Ishikawa (cell line): ENCODE measurements around the gene KRTAP10-11.

ENCODE experiments used
- CEBPB ChIP-seq: IDR thresholded peaks from 2 replicates; pipeline ENCODE4 v1.6.1; 2012
- CREB1 ChIP-seq: IDR thresholded peaks from 2 replicates; pipeline ENCODE4 v1.6.1; 2012; ENCODE audit warnings: low read depth
- EGR1 ChIP-seq: IDR thresholded peaks from 2 replicates; pipeline ENCODE4 v1.6.1; 2012
- EP300 ChIP-seq: IDR thresholded peaks from 2 replicates; pipeline ENCODE4 v1.6.1; 2012; ENCODE audit warnings: borderline replicate concordance
- FOXM1 ChIP-seq: IDR thresholded peaks from 2 replicates; pipeline ENCODE4 v1.6.1; 2012; ENCODE audit warnings: low read depth, borderline replicate concordance
- NFIC ChIP-seq: IDR thresholded peaks from 2 replicates; pipeline ENCODE4 v1.6.1; 2012
- RAD21 ChIP-seq: IDR thresholded peaks from 2 replicates; pipeline ENCODE4 v1.6.1; 2012; ENCODE audit warnings: low read depth
- TAF1 ChIP-seq: IDR thresholded peaks from 2 replicates; pipeline ENCODE4 v1.6.1; 2012; ENCODE audit warnings: low read depth, mild to moderate bottlenecking
- TCF12 ChIP-seq: IDR thresholded peaks from 2 replicates; pipeline ENCODE4 v1.6.1; 2012; ENCODE audit warnings: low read depth
- TEAD4 ChIP-seq: IDR thresholded peaks from 2 replicates; pipeline ENCODE4 v1.6.1; 2012
- YY1 ChIP-seq: IDR thresholded peaks from 2 replicates; pipeline ENCODE4 v1.6.1; 2012; ENCODE audit warnings: low read depth
- ZBTB7A ChIP-seq: IDR thresholded peaks from 2 replicates; pipeline ENCODE4 v1.6.1; 2012; ENCODE audit warnings: low read depth
- TF ChIP-seq, protein P1 (sequence below): IDR thresholded peaks from 2 replicates; pipeline ENCODE4 v1.6.1; 2012; ENCODE audit warnings: low read depth, mild to moderate bottlenecking
- TF ChIP-seq, protein P2 (sequence below): IDR thresholded peaks from 2 replicates; pipeline ENCODE4 v1.6.1; 2012
- TF ChIP-seq, protein P3 (sequence below): IDR thresholded peaks from 2 replicates; pipeline ENCODE4 v1.6.1; 2012

Gene KRTAP10-11

DNA sequence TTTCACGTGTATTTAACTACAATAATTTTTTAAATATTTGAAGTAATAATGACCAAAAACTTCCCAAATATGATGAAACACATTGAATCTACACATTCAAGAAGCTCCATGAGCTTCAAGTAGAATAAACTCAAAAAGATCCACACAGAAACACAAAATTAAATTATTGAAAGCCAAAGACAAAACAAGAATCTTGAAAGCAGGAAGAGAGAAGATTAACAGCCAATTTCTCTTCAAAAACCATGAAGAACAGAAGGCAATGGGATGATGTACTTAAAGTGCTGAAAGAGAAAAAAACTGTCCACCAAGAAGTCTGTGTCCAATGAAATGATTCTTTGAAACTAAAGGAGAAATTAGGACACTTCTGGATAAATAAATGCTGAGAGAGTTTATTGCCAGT is 14.1 kb upstream of the KRTAP10-11 start:
- TF ChIP-seq FOXM1 (no peak), EGR1 (no peak), RAD21 (no peak), TEAD4 (no peak), ZBTB7A (no peak), TCF12 (no peak)

DNA sequence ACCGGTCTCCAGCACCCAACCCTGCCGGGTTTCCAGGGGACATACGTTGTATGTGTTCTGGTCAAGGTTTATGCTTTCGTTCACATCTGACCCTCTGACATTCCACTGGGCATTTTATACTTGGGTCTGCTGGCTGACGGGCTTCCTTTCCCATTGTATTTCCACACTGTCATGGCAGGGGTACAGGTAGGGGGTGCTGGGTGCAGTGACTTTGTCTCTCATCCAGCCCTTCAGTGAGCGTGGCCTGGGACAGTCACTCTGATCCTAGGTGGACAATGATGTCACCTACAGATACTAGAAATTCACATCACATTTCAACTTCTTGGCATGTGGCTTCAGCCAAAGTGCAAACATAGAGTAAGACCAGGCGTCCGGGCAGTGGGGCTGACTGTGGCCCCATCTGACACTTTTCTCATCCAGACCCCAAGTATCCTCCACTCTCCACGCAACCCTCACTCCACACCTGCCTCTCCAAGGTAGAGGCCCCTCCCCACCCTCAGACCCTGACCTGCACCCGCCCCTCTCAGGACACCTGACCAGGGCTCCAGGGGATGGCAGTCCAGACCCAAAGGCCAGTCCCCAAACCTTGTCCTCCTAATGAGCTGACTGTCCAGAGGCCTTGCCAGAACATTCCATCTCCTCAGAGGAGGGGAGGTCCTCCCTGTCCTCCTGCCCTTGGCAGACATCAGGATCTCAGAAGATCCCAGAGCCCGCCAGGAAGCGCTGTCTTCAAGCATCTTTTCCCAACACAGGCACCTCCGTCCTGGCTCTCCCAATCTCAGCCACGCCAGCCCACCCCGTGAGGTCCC is 9.8 kb upstream of the KRTAP10-11 start:
- TF ChIP-seq FOXM1: no peak
- TF ChIP-seq RAD21: no peak
- no peak for TF ChIP-seq CEBPB
- no peak for TF ChIP-seq TAF1
- TF ChIP-seq TEAD4: no peak
- no peak for TF ChIP-seq EP300
- TF ChIP-seq, protein P1, sequence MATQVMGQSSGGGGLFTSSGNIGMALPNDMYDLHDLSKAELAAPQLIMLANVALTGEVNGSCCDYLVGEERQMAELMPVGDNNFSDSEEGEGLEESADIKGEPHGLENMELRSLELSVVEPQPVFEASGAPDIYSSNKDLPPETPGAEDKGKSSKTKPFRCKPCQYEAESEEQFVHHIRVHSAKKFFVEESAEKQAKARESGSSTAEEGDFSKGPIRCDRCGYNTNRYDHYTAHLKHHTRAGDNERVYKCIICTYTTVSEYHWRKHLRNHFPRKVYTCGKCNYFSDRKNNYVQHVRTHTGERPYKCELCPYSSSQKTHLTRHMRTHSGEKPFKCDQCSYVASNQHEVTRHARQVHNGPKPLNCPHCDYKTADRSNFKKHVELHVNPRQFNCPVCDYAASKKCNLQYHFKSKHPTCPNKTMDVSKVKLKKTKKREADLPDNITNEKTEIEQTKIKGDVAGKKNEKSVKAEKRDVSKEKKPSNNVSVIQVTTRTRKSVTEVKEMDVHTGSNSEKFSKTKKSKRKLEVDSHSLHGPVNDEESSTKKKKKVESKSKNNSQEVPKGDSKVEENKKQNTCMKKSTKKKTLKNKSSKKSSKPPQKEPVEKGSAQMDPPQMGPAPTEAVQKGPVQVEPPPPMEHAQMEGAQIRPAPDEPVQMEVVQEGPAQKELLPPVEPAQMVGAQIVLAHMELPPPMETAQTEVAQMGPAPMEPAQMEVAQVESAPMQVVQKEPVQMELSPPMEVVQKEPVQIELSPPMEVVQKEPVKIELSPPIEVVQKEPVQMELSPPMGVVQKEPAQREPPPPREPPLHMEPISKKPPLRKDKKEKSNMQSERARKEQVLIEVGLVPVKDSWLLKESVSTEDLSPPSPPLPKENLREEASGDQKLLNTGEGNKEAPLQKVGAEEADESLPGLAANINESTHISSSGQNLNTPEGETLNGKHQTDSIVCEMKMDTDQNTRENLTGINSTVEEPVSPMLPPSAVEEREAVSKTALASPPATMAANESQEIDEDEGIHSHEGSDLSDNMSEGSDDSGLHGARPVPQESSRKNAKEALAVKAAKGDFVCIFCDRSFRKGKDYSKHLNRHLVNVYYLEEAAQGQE: no peak
- TF ChIP-seq CREB1: no peak
- TF ChIP-seq ZBTB7A: no peak
- TF ChIP-seq, protein P2, sequence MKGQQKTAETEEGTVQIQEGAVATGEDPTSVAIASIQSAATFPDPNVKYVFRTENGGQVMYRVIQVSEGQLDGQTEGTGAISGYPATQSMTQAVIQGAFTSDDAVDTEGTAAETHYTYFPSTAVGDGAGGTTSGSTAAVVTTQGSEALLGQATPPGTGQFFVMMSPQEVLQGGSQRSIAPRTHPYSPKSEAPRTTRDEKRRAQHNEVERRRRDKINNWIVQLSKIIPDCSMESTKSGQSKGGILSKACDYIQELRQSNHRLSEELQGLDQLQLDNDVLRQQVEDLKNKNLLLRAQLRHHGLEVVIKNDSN: no peak
- TF ChIP-seq EGR1: no peak
- TF ChIP-seq NFIC: no peak
- TF ChIP-seq, protein P3, sequence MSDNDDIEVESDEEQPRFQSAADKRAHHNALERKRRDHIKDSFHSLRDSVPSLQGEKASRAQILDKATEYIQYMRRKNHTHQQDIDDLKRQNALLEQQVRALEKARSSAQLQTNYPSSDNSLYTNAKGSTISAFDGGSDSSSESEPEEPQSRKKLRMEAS: no peak
- TF ChIP-seq YY1: no peak
- no peak for TF ChIP-seq TCF12

DNA sequence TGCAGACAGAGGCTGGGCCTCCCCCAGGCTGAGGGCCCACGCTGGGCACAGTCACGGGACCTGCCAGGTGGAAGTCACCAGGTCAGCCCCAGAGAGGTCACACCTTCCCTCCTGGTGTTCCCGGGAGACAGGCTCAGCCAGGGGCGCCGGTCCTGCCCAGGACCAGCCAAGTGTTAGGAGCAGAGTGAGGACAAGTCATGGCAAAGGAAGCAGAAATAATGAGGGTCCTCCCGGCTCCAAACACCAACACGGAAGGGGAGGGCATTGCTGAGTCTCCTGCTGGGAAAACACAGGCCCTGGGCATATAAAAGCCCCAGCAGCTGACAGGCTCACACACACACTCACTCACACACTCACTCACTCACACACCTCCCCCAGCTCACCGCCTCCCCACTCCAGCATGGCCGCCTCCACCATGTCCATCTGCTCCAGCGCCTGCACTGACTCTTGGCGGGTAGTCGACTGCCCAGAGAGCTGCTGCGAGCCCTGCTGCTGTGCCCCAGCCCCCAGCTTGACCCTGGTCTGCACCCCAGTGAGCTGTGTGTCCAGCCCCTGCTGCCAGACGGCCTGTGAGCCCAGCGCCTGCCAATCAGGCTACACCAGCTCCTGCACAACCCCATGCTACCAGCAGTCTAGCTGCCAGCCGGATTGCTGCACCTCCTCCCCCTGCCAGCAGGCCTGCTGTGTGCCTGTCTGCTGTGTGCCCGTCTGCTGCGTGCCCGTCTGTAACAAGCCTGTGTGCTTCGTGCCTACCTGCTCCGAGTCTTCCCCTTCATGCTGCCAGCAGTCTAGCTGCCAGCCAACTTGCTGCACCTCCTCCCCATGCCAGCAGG is 9.0 kb upstream of the KRTAP10-11 start, which contains the start of gene KRTAP10-10:
KRTAP10-10 (plus strand) TSS at position 339 of the 833 bp plus-strand sequence; CDS start at position 401, 62 bp downstream.
- TF ChIP-seq YY1: no peak
- TF ChIP-seq, protein P2: no peak

DNA sequence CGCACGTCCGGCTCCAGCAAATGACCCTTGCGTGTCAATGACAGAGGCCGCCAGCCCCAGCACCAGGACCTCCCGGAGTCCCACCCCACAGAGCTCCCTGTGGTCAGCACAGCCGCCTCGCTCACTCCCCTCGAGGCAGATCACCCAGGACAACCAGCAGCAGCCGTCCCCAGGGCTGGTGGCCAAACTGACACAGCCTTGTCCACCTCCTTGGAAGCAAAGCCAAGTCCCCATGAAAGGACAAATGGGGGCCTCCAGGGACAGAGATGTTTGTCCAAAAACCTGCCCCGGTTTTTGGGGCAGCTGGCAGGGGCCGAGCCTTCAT is 6.9 kb upstream of the KRTAP10-11 start:
- no peak for TF ChIP-seq CEBPB
- no peak for TF ChIP-seq EP300
- TF ChIP-seq, protein P3: no peak
- no peak for TF ChIP-seq FOXM1
- no peak for TF ChIP-seq YY1
- no peak for TF ChIP-seq ZBTB7A

DNA sequence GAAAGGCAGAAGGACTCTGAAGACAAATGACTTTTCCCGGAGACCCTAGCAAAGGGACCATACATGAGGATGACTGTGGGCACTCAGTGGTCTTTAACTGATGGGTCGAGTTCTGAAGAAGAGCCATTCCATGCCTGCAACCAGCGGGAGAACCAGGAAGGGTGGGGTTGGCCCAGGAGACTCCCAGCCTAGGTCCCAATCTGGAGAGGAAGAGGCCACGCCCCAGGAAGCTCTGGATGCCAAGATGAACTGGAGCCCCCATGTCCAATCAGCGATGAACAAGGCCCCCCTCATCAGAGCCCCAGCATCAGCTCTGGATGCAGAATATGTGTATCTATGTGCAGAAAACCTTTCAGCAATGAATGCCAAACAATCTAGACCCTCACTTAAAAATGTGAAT is 5.5 kb upstream of the KRTAP10-11 start:
- TF ChIP-seq CEBPB (no peak), TAF1 (no peak), EGR1 (no peak), YY1 (no peak), RAD21 (no peak), FOXM1 (no peak), TEAD4 (no peak), EP300 (no peak), CREB1 (no peak), TCF12 (no peak), NFIC (no peak), ZBTB7A (no peak)
- TF ChIP-seq, protein P2: no peak
- TF ChIP-seq, protein P1: no peak
- TF ChIP-seq, protein P3: no peak
